Measurements from ENCODE around the gene NKX1-2.
A peak's percentile ranks its signal among the peaks of the same experiment; 100 is the strongest.
"Not testable (repeated sequence)": the region's sequence is repeated elsewhere in the genome, so short reads cannot be mapped to it uniquely, and the experiment has no call there.

NKX1-2 gene

GRCh38 chr10:124449170-124450011 is 444 bp downstream of the NKX1-2 start:
- DNase-seq: no peak

GRCh38 chr10:124448696-124449169 is 1.1 kb downstream of the NKX1-2 start:
- no peak for DNase-seq

- no peak for DNase-seq
Observed at GRCh38 chr10:124447751-124448466, 1.9 kb downstream of the NKX1-2 start.

GRCh38 chr10:124446830-124447750 is 2.7 kb downstream of the NKX1-2 start:
- no peak for DNase-seq

GRCh38 chr10:124441694-124442093 is 8.1 kb downstream of the NKX1-2 start:
- not testable (repeated sequence) for DNase-seq

GRCh38 chr10:124436191-124436638 is 13.6 kb downstream of the NKX1-2 start:
- no peak for DNase-seq

- DNase-seq: not testable (repeated sequence)
Observed at GRCh38 chr10:124435683-124436082, 14.2 kb downstream of the NKX1-2 start.

GRCh38 chr10:124433461-124433860 is 16.4 kb downstream of the NKX1-2 start:
- DNase-seq: no peak

- no peak for DNase-seq
Observed at GRCh38 chr10:124430077-124430476, 19.8 kb downstream of the NKX1-2 start.

GRCh38 chr10:124429576-124429975 is 20.3 kb downstream of the NKX1-2 start:
- DNase-seq: no peak

GRCh38 chr10:124428207-124428777 is 21.5 kb downstream of the NKX1-2 start:
- DNase-seq: no peak

GRCh38 chr10:124425227-124425962 is 24.4 kb downstream of the NKX1-2 start:
- no peak for DNase-seq

GRCh38 chr10:124423813-124424212 is 26.0 kb downstream of the NKX1-2 start:
- no peak for DNase-seq

GRCh38 chr10:124422742-124423141 is 27.1 kb downstream of the NKX1-2 start:
- no peak for DNase-seq

- no peak for DNase-seq
Observed at GRCh38 chr10:124420254-124420653, 29.6 kb downstream of the NKX1-2 start.

- DNase-seq: no peak
Observed at GRCh38 chr10:124419635-124420034, 30.2 kb downstream of the NKX1-2 start.

- peak; percentile 96 for DNase-seq
Observed at GRCh38 chr10:124418726-124419501, 30.9 kb downstream of the NKX1-2 start, which contains the start of gene OAT. Gene OAT (minus strand): TSS chr10:124418923. CDS start chr10:124412171, 6,752 bp downstream.

- DNase-seq: peak; percentile 84
Observed at GRCh38 chr10:124417895-124418725, 31.7 kb downstream of the NKX1-2 start.

GRCh38 chr10:124416733-124417132 is 33.1 kb downstream of the NKX1-2 start:
- DNase-seq: no peak

- no peak for DNase-seq
Observed at GRCh38 chr10:124415210-124415609, 34.6 kb downstream of the NKX1-2 start.

All from right forelimb (tissue), 1 donor.